Keratinocyte (primary cell): ENCODE data around the gene EMP1. TPM values are rescaled to one million over a fixed set of nuclear protein-coding genes. Genes with fewer than 3 reads are reported as not detected.

ENCODE experiments used
- DNase-seq: peaks from one replicate; pipeline ENCODE4 v3.0.0-alpha.2; 2011; ENCODE audit warnings: low read depth, missing footprints, low spot score
- FAIRE-seq: peaks from 2 replicates; lab custom pipeline; 2011; peaks lifted over from hg19 to GRCh38; lab: Jason Lieb, UNC
- H2AFZ ChIP-seq: 2 replicates; pipeline ENCODE4 v1.6.0; 2012; ENCODE audit warnings: low read length, control low read depth, inconsistent platforms; ENCODE audit not compliant: control insufficient read depth
- H3K27ac ChIP-seq: 2 replicates; pipeline ENCODE4 v1.5.1; 2011; ENCODE audit warnings: low read length; ENCODE audit not compliant: control insufficient read depth, insufficient read depth
- H3K27me3 ChIP-seq: 3 replicates; pipeline ENCODE4 v1.6.0; 2011; ENCODE audit warnings: low read length; ENCODE audit not compliant: control insufficient read depth, insufficient read depth; ENCODE audit errors: extremely low read depth
- H3K36me3 ChIP-seq, 2 experiments: 2 replicates in 1 of 2; 3 replicates in 1 of 2; pipeline ENCODE4 v1.5.1; 2011; ENCODE audit warnings: low read length in 2 of 2, mild to moderate bottlenecking in 1 of 2; ENCODE audit not compliant: control insufficient read depth in 2 of 2, insufficient read depth in 2 of 2; ENCODE audit errors: extremely low read depth in 1 of 2
- H3K4me1 ChIP-seq: 3 replicates; pipeline ENCODE4 v1.5.1; 2011; ENCODE audit warnings: low read length; ENCODE audit not compliant: control insufficient read depth, insufficient read depth; ENCODE audit errors: extremely low read depth
- H3K4me2 ChIP-seq: 3 replicates; pipeline ENCODE4 v1.6.0; 2011; ENCODE audit warnings: low read depth, low read length; ENCODE audit not compliant: control insufficient read depth, insufficient read depth; ENCODE audit errors: extremely low read depth
- H3K4me3 ChIP-seq, 3 experiments: fragments of 200-600 bp in 1 of 3; sonication (generic) in 1 of 3; 2 replicates in 2 of 3; 3 replicates in 1 of 3; pipeline ENCODE4 v1.5.1; 2011 to 2016; ENCODE audit warnings: low read length in 3 of 3, mild to moderate bottlenecking in 3 of 3, control low read depth in 2 of 3, inconsistent platforms in 1 of 3, low read depth in 1 of 3, mixed read lengths in 1 of 3, mixed run types in 1 of 3, moderate library complexity in 1 of 3; ENCODE audit not compliant: control insufficient read depth in 2 of 3, insufficient read depth in 2 of 3; ENCODE audit errors: extremely low read depth in 1 of 3
- H3K79me2 ChIP-seq: 2 replicates; pipeline ENCODE4 v1.6.0; 2012; ENCODE audit warnings: low read length; ENCODE audit not compliant: control insufficient read depth, insufficient read depth
- H3K9ac ChIP-seq: 3 replicates; pipeline ENCODE4 v1.6.0; 2011; ENCODE audit warnings: low read length; ENCODE audit not compliant: control insufficient read depth, insufficient read depth; ENCODE audit errors: extremely low read depth
- H3K9me1 ChIP-seq: 3 replicates; pipeline ENCODE4 v1.6.0; 2011; ENCODE audit warnings: low read length; ENCODE audit not compliant: control insufficient read depth, insufficient read depth; ENCODE audit errors: extremely low read depth
- H3K9me3 ChIP-seq: 2 replicates; pipeline ENCODE4 v1.5.1; 2012; ENCODE audit warnings: low read depth, low read length; ENCODE audit not compliant: control insufficient read depth
- H4K20me1 ChIP-seq: 3 replicates; pipeline ENCODE4 v1.6.0; 2011; ENCODE audit warnings: low read length; ENCODE audit not compliant: control insufficient read depth, insufficient read depth; ENCODE audit errors: extremely low read depth
- EZH2 ChIP-seq: IDR thresholded peaks from one replicate; pipeline ENCODE4 v1.6.1; 2012; ENCODE audit warnings: inconsistent platforms, mild to moderate bottlenecking, low read length, moderate library complexity
- dilution Hi-C: fragments of 300-500 bp; cut with MboI; formaldehyde crosslinking; loops from one replicate; pipeline ENCODE4 v1.7.0; 2020; ENCODE audit warnings: low sequenced_read_pairs; ENCODE audit not compliant: extremely low pct_ligation_motif_present
- polyA plus RNA-seq, 5 experiments: library from polyadenylated mRNA; depleted of rRNA in 3 of 5; stranded (reverse) in 3 of 5; stranded (forward) in 1 of 5; unstranded in 1 of 5; fragments of >200 nt; gene quantifications; 1 replicate in 1 of 5; 2 replicates in 3 of 5; 3 replicates in 1 of 5; pipeline versions ENCODE4 v1.2.1 to v1.2.3, GENCODE V29; 2011 to 2012; ENCODE audit warnings: missing spikeins in 2 of 5, low read depth in 1 of 5, low replicate concordance in 1 of 5
- TF ChIP-seq, protein P1 (sequence below), 3 experiments: IDR thresholded peaks in 1 of 3; conservative IDR thresholded peaks in 1 of 3; optimal IDR thresholded peaks in 1 of 3; 2 replicates in 2 of 3; 3 replicates in 1 of 3; pipeline versions ENCODE3 to v1.5.1; 2011; ENCODE audit warnings: low read length in 3 of 3, mild to moderate bottlenecking in 3 of 3, moderate library complexity in 2 of 3, control low read depth in 1 of 3, inconsistent platforms in 1 of 3; ENCODE audit not compliant: insufficient read depth in 2 of 3; ENCODE audit errors: extremely low read depth in 1 of 3

The EMP1 gene
- polyA plus RNA-seq, 1 donor (not counting 4 experiments of a cell fraction or from before 2014, with no cell fraction given): 583 TPM

DNA sequence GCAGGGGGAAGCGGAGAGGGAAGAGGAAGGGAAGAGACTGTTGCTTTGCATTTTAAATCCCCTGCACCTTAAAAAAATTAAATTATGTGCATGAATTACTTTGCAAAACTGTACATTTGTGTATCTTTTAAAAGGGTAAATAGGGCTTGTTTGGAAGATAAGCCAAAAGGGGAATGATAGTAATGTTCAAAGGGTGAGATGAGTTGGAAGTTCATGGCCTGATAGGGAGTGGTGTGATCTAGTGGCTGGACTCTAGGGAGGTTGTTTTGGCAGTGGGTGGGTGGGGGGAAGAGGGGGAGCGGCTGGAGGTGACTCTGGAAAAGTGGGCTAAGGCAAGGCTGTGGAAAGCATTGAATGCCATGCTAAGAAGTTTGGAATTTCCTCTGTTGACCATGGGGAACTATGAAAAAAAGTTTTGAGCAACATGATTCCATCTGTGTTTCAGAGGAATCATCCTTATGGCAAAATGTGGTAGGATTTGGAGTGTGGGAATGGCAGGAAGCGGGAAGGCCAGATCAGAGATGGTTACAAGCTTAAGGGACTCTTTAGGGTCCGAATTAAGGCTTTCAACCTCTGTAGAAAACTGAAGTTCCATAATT, 25.5 kb upstream of the EMP1 start:
- Histone ChIP-seq H3K4me2 (peak overlapping the region; percentile 82), H3K9me3 (no peaks in the 10 kb centered on the region), H3K9me1 (no peaks in the 10 kb centered on the region), H2AFZ (no peak overlapping the region), H3K36me3 (no peaks in the 10 kb centered on the region), H3K4me3 (no peak overlapping the region), H3K9ac (peak overlapping the region; percentile 73), H3K79me2 (no peaks in the 10 kb centered on the region), H3K4me1 (peaks cover 69% of the 10 kb centered on the region), H4K20me1 (no peaks in the 10 kb centered on the region), H3K27me3 (no peaks in the 10 kb centered on the region), H3K27ac (peak overlapping the region; percentile 96)
- FAIRE-seq (peak; percentile 39), DNase-seq (no peak)
- dilution Hi-C loops: no loop called here
- TF ChIP-seq, protein P1, sequence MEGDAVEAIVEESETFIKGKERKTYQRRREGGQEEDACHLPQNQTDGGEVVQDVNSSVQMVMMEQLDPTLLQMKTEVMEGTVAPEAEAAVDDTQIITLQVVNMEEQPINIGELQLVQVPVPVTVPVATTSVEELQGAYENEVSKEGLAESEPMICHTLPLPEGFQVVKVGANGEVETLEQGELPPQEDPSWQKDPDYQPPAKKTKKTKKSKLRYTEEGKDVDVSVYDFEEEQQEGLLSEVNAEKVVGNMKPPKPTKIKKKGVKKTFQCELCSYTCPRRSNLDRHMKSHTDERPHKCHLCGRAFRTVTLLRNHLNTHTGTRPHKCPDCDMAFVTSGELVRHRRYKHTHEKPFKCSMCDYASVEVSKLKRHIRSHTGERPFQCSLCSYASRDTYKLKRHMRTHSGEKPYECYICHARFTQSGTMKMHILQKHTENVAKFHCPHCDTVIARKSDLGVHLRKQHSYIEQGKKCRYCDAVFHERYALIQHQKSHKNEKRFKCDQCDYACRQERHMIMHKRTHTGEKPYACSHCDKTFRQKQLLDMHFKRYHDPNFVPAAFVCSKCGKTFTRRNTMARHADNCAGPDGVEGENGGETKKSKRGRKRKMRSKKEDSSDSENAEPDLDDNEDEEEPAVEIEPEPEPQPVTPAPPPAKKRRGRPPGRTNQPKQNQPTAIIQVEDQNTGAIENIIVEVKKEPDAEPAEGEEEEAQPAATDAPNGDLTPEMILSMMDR (optimal IDR thresholded peaks at IDR 0.05 in 1 of 3, IDR thresholded peaks at IDR 0.05 in 1 of 3, conservative IDR thresholded peaks at IDR 0.05 in 1 of 3; ENCODE audit: extremely low read depth in 1 of 3, insufficient read depth in 2 of 3, low read length in 3 of 3): no peak
- TF ChIP-seq EZH2: no peak

DNA sequence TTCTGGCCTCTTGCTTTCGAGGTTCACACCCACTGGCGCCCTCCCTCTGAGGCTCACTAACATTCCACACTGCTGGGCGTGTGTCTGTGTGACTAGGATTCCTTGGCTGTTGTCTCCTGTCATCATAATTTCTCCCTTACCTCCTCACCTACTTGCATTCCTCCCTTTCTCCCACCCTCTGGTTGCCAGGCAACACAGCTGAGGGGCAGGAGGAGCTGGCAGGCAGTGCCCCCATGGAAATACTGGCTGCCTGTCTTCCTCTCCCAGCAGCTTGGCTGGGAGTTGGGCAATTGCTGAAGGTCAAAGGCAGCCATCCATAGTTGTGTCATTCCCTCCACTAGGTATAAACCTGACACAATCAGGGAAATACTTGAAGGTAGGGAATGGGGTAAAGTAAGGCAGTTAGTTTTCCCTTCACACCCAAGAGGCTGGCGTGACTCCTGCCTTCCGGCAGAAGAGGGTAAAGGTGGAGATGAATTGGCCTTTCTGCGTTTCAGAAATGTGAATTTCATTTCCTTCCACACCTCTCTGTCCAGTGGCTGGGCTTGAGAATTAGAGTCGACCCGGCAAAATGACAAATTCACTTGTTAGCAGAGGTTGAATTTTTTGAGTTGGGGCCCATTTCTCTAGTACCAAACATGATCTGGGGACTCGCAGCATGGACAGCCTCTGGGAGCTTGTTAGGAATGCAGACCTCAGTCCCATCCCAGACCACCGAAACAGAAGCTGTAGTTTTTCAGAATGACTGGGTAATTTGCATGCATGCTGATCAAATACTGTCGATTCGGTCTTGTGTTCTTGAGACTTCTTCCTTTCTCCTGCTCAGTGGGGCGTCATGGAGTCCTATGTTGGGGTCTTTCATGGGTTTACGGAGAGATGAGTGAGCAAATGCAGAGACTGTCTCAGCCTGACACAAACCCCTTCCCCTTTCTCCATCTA, 24.3 kb upstream of the EMP1 start:
- TF ChIP-seq EZH2: no peak
- TF ChIP-seq, protein P1 (optimal IDR thresholded peaks at IDR 0.05 in 1 of 3, IDR thresholded peaks at IDR 0.05 in 1 of 3, conservative IDR thresholded peaks at IDR 0.05 in 1 of 3; ENCODE audit: extremely low read depth in 1 of 3, insufficient read depth in 2 of 3, low read length in 3 of 3): peak in 1 of 3 experiments; percentile 22
- H3K27me3 ChIP-seq: no peaks in the 10 kb centered on the region
- peak overlapping the region; percentile 73 for H3K9ac ChIP-seq
- H3K79me2 ChIP-seq: no peaks in the 10 kb centered on the region
- H3K9me3 ChIP-seq: no peaks in the 10 kb centered on the region
- H3K4me1 ChIP-seq: peaks cover 66% of the 10 kb centered on the region
- DNase-seq (no peak), FAIRE-seq (peak; percentile 92)
- H3K4me3 ChIP-seq: peak overlapping the region in 1 of 3 experiments; percentile 28
- peak overlapping the region; percentile 39 for H2AFZ ChIP-seq
- H3K9me1 ChIP-seq: no peaks in the 10 kb centered on the region
- dilution Hi-C loops: no loop called here
- peak overlapping the region; percentile 82 for H3K4me2 ChIP-seq
- no peaks in the 10 kb centered on the region for H3K36me3 ChIP-seq
- H4K20me1 ChIP-seq: no peaks in the 10 kb centered on the region
- H3K27ac ChIP-seq: peak overlapping the region; percentile 96
